T-helper 1 cell treated with Interleukin-12 subunit alpha and Interleukin-12 subunit beta and Interleukin-4 antibody, amounts not matched to agents 30 μg/mL and 1 μg/mL, for 36 hours (primary cell): Measurements from ENCODE around the gene LRP1B.

Experiments
- H3K27ac Mint-ChIP-seq: one replicate; pipeline ENCODE4 v1.8.0; 2021; ENCODE audit warnings: mild to moderate bottlenecking, mixed read lengths
- H3K27me3 Mint-ChIP-seq: one replicate; pipeline ENCODE4 v1.8.0; 2021; ENCODE audit warnings: low read depth, mixed read lengths
- H3K36me3 Mint-ChIP-seq: one replicate; pipeline ENCODE4 v1.8.0; 2021; ENCODE audit warnings: low read depth, mixed read lengths
- H3K4me1 Mint-ChIP-seq: one replicate; pipeline ENCODE4 v1.8.0; 2021; ENCODE audit warnings: low read depth, mixed read lengths
- H3K4me3 Mint-ChIP-seq: one replicate; pipeline ENCODE4 v1.8.0; 2021; ENCODE audit warnings: mild to moderate bottlenecking, moderate library complexity, mixed read lengths
- H3K9me3 Mint-ChIP-seq: one replicate; pipeline ENCODE4 v1.8.0; 2021; ENCODE audit warnings: mixed read lengths

LRP1B gene

DNA sequence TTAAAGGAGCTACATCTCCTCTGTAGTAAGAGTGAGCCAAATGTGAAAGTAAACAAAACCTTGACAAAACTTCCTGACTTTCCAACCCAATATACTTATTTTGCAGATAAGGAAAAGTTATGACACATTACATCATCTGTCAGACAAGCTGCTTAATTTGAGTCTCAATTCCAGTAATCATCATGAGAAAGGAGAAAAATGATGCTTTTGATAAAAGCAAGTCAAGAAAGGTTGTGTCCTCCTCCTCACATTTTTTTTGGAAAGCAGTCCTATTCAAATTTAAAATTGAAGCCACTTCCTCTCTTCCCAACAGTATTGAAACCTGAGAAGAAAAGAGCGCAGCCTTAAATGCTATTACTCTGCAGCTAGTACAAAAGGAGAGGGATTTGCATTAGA, 519.6 kb downstream of the LRP1B start:
- Mint-ChIP-seq H3K27ac (no peak overlapping the region), H3K27me3 (no peaks in the 10 kb centered on the region), H3K4me3 (no peak overlapping the region), H3K36me3 (no peaks in the 10 kb centered on the region), H3K9me3 (no peaks in the 10 kb centered on the region), H3K4me1 (no peaks in the 10 kb centered on the region)

DNA sequence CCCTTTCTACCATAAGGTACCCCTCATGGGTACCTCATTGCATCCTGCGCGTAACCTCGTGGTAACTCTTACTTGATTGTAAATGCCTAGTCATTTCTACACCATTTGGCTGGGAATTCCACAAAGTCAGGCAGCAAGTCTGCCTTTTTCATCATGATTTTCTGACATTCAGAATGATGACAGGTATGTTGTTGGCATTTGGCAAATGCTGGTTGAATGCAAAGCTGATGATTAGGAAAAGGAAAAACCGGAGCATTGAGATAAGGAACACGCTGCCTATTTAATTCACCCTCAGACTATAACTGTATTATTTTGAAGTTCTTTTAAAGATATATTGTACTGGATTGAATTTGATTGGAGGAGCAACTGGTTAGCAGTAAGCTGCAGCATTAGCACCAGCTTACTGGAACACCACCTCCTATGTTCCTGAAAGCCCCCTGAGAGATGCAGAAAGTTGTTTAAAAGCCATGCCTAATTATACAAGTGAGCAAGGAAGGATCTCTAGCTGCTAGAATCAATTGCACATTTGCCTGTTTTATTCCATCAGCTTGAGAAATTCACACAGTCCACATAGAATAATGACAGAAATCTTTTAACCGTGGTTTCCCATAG, 520.1 kb downstream of the LRP1B start:
- H3K27me3 Mint-ChIP-seq: no peaks in the 10 kb centered on the region
- no peaks in the 10 kb centered on the region for H3K4me1 Mint-ChIP-seq
- H3K4me3 Mint-ChIP-seq: no peak overlapping the region
- H3K36me3 Mint-ChIP-seq: no peaks in the 10 kb centered on the region
- no peaks in the 10 kb centered on the region for H3K9me3 Mint-ChIP-seq
- H3K27ac Mint-ChIP-seq: no peak overlapping the region

DNA sequence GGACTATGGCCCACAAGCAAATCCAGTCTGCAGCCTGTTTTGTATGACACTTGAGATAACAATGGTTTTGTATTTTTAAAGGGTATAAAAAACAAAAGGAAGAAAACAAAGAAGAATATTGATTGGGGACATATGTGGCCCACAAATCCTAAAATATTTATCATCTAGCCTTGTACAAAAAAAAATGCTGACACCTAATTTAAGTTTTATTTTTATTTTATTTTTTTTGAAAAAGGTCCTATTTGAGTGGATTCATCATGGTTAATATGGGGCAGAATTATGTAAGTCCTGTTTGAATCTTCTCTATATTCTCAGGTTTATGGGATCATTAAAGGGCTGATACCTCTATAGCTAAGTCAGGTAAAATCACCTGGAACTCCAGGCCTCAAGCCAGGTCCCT, 525.7 kb downstream of the LRP1B start:
- Mint-ChIP-seq H3K4me1 (no peaks in the 10 kb centered on the region), H3K27me3 (no peaks in the 10 kb centered on the region), H3K4me3 (no peak overlapping the region), H3K36me3 (no peaks in the 10 kb centered on the region), H3K9me3 (no peaks in the 10 kb centered on the region), H3K27ac (no peak overlapping the region)

DNA sequence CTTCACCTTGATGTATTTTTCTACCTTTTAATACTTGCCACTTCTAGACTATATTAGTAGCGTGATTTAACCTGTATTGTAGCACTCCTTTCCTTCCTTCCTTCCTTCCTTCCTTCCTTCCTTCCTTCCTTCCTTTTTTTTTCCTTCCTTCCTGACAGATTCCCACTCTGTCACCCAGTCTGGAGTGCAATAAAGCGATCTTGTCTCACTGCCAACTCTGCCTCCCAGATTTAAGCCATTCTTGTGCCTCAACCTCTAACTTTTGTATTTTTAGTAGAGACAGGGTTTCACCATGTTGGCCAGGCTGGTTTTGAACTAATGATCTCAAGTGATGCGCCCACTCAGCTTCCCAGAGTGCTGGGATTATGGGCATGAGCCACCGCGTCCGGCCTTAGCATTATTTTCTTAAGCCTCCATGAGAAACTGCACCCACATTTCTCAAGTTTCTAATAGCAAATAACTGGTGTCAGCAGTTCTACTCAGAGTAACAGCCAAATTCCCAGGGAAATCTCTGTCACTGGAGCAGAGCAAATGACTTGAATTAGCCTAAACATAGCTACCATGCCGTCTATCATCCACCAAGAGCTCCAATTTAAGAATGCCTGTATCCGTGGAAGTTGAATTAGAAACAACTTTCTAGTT, 529.2 kb downstream of the LRP1B start:
- peaks cover 5% of the 10 kb centered on the region for H3K9me3 Mint-ChIP-seq
- no peaks in the 10 kb centered on the region for H3K4me1 Mint-ChIP-seq
- no peaks in the 10 kb centered on the region for H3K27me3 Mint-ChIP-seq
- H3K27ac Mint-ChIP-seq: no peak overlapping the region
- no peaks in the 10 kb centered on the region for H3K36me3 Mint-ChIP-seq
- no peak overlapping the region for H3K4me3 Mint-ChIP-seq

DNA sequence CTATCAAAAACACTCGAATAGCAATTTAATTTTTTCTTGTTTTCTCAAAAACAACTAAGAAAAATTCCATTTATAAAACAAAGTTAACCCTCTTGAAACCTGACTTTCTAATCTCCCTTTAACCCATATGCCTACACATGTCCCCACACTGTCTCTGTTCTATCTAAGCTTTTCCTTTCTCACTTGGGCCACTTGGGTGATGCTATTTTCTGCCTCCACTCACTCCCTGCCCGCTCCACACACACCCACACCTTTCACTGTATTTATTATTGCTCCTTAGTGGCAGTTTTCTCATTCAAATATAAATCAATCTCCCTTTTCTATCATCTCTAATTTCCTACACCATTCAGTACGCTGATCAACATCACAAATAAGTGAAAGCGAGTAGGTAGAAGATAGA, 531.1 kb downstream of the LRP1B start:
- Mint-ChIP-seq H3K9me3 (peaks cover 5% of the 10 kb centered on the region), H3K36me3 (no peaks in the 10 kb centered on the region), H3K4me3 (no peak overlapping the region), H3K4me1 (no peaks in the 10 kb centered on the region), H3K27me3 (no peaks in the 10 kb centered on the region), H3K27ac (no peak overlapping the region)

DNA sequence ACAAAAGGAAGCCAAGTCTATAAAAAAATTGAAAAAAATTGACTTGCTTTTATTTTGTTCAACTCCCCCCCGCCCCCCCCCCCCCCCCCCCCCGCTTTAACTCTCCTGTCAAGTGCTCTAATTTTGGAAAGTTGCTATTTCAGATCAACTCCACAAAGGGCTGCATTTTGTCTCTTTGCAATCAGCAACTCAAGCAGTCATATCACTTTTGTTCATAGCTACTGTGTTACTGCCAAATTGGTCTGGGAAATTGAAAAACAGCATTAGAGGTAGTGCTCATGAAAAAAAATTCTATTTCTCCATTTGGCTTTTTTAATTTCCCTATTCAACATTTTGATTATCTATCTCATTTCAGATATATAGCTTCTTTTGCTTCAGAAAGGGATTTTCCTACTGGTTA, 531.8 kb downstream of the LRP1B start:
- peaks cover 5% of the 10 kb centered on the region for H3K9me3 Mint-ChIP-seq
- no peak overlapping the region for H3K4me3 Mint-ChIP-seq
- no peaks in the 10 kb centered on the region for H3K27me3 Mint-ChIP-seq
- no peak overlapping the region for H3K27ac Mint-ChIP-seq
- no peaks in the 10 kb centered on the region for H3K36me3 Mint-ChIP-seq
- no peaks in the 10 kb centered on the region for H3K4me1 Mint-ChIP-seq

DNA sequence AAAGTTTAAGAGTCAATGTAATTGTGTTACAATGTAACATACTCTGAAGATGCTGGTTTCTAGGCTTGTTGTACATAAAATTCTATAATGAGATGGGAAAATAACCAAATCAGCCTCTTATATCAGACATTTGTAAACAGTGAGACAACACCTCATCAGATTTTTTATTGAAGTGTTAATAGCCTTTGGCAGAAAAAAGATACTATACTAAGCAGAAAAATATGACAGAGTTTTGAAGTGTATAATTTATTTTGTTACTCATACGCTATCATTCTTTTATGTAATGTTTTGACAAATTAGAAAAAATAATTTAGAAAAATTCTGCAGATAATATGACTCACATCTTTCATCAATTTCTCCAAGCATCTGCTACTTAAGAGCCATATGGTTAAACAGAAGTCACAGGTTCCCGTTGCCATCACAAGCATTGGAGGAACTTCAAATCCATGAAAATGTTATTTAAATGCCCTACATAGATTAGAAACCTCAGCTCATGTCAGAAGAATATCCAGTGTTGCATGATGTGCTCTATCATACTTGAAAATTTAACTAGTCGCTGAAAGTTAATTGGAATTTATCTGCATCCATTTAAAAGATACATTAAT, 535.4 kb downstream of the LRP1B start:
- Mint-ChIP-seq H3K36me3 (no peaks in the 10 kb centered on the region), H3K4me1 (no peaks in the 10 kb centered on the region), H3K4me3 (no peak overlapping the region), H3K27me3 (no peaks in the 10 kb centered on the region), H3K9me3 (peaks cover 10% of the 10 kb centered on the region), H3K27ac (no peak overlapping the region)

DNA sequence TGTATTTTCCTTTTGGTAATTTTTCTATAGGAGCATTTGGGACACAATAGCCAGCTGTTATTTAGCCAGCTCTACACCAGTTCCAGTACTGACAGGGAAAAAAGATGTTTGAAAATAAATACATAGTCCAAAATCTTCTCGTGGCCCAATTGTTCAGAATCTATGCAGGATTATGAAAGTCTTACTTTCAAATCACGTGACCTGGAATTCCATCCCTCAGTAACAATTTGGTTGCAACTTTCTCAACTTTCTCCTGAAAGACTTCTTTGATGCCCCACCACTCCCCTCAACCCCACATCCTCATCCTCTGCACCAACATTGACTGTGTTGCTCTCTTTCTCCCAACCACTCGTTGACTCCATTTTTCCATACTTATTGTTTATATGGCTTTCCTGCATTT, 539.0 kb downstream of the LRP1B start:
- no peaks in the 10 kb centered on the region for H3K4me1 Mint-ChIP-seq
- no peaks in the 10 kb centered on the region for H3K36me3 Mint-ChIP-seq
- H3K27me3 Mint-ChIP-seq: no peaks in the 10 kb centered on the region
- H3K4me3 Mint-ChIP-seq: no peak overlapping the region
- peaks cover 5% of the 10 kb centered on the region for H3K9me3 Mint-ChIP-seq
- H3K27ac Mint-ChIP-seq: no peak overlapping the region

DNA sequence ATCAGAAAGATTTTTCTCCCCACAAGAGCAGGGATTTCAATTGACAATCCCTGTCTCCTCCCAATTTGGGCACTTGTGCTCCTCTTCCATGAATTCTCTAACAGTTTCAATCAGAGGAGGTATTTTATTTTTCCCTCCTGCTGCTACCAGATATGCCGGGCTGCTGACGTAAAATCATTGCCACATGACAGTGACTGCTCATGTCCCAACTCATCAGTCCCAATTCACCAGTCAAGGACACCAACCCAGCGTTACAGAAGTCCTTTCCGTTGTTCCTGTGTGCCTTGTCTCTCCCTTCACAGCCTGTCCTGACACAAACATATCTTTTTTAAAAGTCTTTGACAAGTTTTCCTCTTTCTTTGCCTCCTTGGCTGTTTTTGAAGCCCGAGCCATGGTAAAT, 540.2 kb downstream of the LRP1B start:
- no peaks in the 10 kb centered on the region for H3K36me3 Mint-ChIP-seq
- H3K4me3 Mint-ChIP-seq: no peak overlapping the region
- H3K27me3 Mint-ChIP-seq: no peaks in the 10 kb centered on the region
- no peaks in the 10 kb centered on the region for H3K4me1 Mint-ChIP-seq
- H3K27ac Mint-ChIP-seq: no peak overlapping the region
- peaks cover 5% of the 10 kb centered on the region for H3K9me3 Mint-ChIP-seq

DNA sequence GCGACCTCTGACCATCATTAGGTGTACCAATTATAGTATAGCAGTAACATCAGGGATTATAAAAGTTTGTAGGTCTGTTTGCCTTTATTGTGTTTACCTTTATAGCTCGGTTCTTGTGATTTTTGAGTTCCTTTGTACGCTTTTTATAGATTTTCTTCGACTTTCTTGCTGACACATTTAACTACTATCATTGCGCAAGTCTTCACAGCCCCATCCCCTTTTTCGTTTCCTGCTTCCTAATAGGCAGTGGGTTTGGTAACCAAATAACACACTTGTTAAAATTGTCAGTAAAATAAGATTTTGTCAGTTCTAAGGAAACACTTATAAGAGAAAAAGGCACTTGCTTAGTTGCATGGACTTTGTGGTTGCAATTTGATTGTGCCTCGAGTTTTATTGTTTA, 541.5 kb downstream of the LRP1B start:
- Mint-ChIP-seq H3K4me1 (no peaks in the 10 kb centered on the region), H3K27me3 (no peaks in the 10 kb centered on the region), H3K4me3 (no peak overlapping the region), H3K27ac (no peak overlapping the region), H3K36me3 (no peaks in the 10 kb centered on the region), H3K9me3 (peaks cover 5% of the 10 kb centered on the region)

DNA sequence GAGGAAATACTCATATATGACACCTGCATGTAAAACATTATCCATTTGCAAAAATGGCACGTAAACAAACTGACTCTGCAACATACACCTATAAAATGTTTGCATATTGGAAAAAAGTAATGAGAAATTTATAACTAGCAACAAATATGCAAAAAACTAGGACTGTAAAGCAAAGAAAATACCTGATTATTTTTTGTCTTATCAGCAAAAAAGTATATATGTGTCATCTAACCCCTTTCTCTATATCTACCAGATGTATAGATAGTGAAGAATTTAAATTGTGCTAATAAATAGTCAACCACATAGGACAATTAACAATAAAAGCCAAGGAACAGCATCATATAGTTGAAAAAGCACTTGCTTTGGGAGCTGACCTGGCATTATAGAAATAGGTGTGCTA, 543.8 kb downstream of the LRP1B start:
- Mint-ChIP-seq H3K27ac (no peak overlapping the region), H3K9me3 (peaks cover 5% of the 10 kb centered on the region), H3K27me3 (no peaks in the 10 kb centered on the region), H3K36me3 (no peaks in the 10 kb centered on the region), H3K4me1 (no peaks in the 10 kb centered on the region), H3K4me3 (no peak overlapping the region)

DNA sequence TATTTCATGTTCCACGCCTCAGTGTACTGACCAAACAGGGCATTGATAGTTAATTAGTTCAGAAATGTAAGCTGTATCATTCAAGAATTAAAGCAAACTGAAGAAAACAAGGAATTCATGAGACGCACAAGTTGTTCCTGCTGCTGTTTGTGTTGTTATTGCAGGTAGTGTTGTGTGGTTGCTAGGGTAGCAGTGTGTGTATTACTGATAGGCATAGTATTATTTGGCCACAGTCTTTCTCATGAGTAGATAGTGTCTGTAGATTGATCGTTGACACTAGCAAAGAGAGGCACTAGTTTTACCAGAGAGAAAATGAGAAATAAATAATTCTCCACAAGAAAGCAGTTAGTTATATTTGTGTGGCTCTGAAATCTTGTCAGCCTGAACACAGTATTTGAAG, 548.6 kb downstream of the LRP1B start:
- no peaks in the 10 kb centered on the region for H3K27me3 Mint-ChIP-seq
- no peaks in the 10 kb centered on the region for H3K9me3 Mint-ChIP-seq
- H3K27ac Mint-ChIP-seq: no peak overlapping the region
- no peaks in the 10 kb centered on the region for H3K36me3 Mint-ChIP-seq
- no peak overlapping the region for H3K4me3 Mint-ChIP-seq
- no peaks in the 10 kb centered on the region for H3K4me1 Mint-ChIP-seq

DNA sequence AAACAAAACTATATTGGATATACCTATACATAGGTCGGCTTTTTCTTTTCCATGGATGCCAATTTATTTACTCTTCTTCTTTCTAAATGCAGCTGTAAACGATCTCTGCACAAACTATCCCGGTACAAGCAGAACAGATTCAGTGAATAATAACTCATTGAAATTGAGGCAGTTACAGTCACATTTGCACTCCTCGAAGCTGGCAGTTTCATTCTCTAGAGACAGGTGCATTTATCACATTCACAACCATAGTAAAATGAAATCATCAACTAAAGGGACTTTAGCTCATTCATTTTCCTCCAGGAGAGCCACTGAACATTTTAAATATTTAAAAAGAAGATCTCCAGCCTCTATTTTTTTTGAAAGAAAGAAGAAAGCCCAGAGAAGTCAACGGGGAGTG, 551.7 kb downstream of the LRP1B start:
- no peaks in the 10 kb centered on the region for H3K27me3 Mint-ChIP-seq
- H3K36me3 Mint-ChIP-seq: no peaks in the 10 kb centered on the region
- H3K4me3 Mint-ChIP-seq: no peak overlapping the region
- peaks cover under 1% of the 10 kb centered on the region for H3K9me3 Mint-ChIP-seq
- no peak overlapping the region for H3K27ac Mint-ChIP-seq
- no peaks in the 10 kb centered on the region for H3K4me1 Mint-ChIP-seq

DNA sequence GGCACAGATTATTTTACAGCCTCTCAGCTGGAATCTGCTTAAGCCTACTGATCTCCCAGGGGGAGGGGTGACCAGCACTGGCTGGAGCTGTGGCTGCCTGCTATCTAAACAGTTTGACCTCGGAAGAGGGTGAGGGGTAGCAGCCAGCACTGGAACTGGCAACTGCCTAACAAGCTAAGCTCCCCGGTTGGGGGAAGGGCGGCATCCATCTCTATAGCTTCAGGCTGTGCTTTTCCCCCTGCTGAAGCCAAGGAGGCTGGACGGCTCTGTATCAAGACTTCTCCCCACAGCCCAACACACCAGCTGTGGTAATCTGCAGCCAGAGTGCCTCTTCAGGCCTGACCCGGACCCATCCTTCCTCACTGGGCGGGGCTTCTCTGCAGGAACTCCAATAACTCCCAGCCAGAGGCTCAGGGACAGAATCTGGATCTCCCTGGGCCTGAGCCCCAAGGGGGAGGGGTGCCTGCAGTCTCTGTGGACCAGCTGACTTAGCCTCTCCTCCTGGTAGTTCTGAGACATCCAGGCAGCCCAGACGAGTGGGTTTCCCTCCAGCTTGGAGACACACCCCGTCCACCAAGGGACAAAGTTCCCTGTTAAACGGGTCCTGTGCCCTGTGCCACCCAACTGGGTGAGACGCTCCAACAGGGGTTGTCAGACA, 560.2 kb downstream of the LRP1B start:
- Mint-ChIP-seq H3K36me3 (no peaks in the 10 kb centered on the region), H3K4me3 (no peak overlapping the region), H3K9me3 (peaks cover 18% of the 10 kb centered on the region), H3K27me3 (no peaks in the 10 kb centered on the region), H3K4me1 (no peaks in the 10 kb centered on the region), H3K27ac (no peak overlapping the region)

DNA sequence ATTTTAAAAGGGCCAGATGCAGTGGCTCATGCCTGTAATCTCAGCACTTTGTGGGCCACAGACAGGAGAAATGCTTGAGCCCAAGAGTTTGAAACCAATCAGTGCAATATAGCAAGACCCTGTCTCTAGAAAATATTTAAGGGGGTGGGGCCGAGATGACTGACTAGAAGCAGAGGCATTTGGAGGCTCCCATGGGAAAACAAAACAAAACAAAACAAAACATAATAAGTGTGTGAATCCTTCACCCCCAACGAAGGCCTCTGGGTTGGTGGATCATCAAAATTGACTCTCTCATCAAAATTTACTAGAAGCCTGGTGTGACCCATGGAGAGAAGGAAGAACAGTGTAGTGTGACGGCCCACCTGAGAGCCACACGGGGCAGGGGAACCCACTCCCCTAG, 560.9 kb downstream of the LRP1B start:
- H3K4me1 Mint-ChIP-seq: no peaks in the 10 kb centered on the region
- no peak overlapping the region for H3K27ac Mint-ChIP-seq
- no peaks in the 10 kb centered on the region for H3K27me3 Mint-ChIP-seq
- H3K9me3 Mint-ChIP-seq: peaks cover 18% of the 10 kb centered on the region
- no peaks in the 10 kb centered on the region for H3K36me3 Mint-ChIP-seq
- H3K4me3 Mint-ChIP-seq: no peak overlapping the region
